Breast epithelium (tissue), 4 donors: Measurements from ENCODE around the gene NCK2. TPM values are rescaled to one million over a fixed set of nuclear protein-coding genes. Genes with fewer than 3 reads are reported as not detected.
A peak's percentile ranks its signal among the peaks of the same experiment; 100 is the strongest.

Experiments used
- DNase-seq, 2 donors: peaks; one replicate each; pipeline ENCODE4 v3.0.0-alpha.2; 2019; ENCODE audit warnings: low spot score in 2 of 2
- H3K27ac ChIP-seq, 2 donors: fragments of 200-600 bp; sonication (generic) in 1 of 2; one replicate each; pipeline ENCODE4 v1.5.1; 2016 to 2019; ENCODE audit warnings: mild to moderate bottlenecking in 1 of 2
- H3K27me3 ChIP-seq, 2 donors: fragments of 200-600 bp; sonication (generic) in 1 of 2; one replicate each; pipeline versions ENCODE4 v1.5.1 to v1.6.0; 2017 to 2019; ENCODE audit warnings: control low read depth in 1 of 2, mild to moderate bottlenecking in 1 of 2
- H3K36me3 ChIP-seq: fragments of 200-600 bp; one replicate; pipeline ENCODE4 v1.5.1; 2019
- H3K4me1 ChIP-seq, 2 donors: fragments of 200-600 bp; sonication (generic); one replicate each; pipeline ENCODE4 v1.5.1; 2016 to 2019; ENCODE audit warnings: control low read depth in 1 of 2
- H3K4me3 ChIP-seq, 3 donors: fragments of 200-600 bp; sonication (generic); 1 replicate in 2 of 3; 2 replicates in 1 of 3; pipeline ENCODE4 v1.5.1; 2016 to 2019; ENCODE audit warnings: mild to moderate bottlenecking in 3 of 3, moderate library complexity in 2 of 3
- H3K9me3 ChIP-seq, 2 donors: fragments of 200-600 bp; sonication (generic) in 1 of 2; one replicate each; pipeline ENCODE4 v1.5.1; 2016 to 2019; ENCODE audit warnings: control low read depth in 1 of 2
- CTCF ChIP-seq, 3 donors: fragments of 450-650 bp; IDR thresholded peaks; one replicate each; pipeline ENCODE4 v1.5.1; 2016 to 2017; ENCODE audit warnings: antibody characterized with exemption in 3 of 3, mild to moderate bottlenecking in 3 of 3, moderate library complexity in 3 of 3
- POLR2A ChIP-seq: fragments of 450-650 bp; IDR thresholded peaks from one replicate; pipeline ENCODE4 v1.6.1; 2016; ENCODE audit warnings: antibody characterized with exemption, mild to moderate bottlenecking, moderate library complexity
- POLR2AphosphoS5 ChIP-seq, 3 donors: sonication (generic); formaldehyde crosslinking; IDR thresholded peaks; one replicate each; pipeline ENCODE4 v1.6.1; 2017; ENCODE audit warnings: antibody characterized with exemption in 3 of 3
- intact Hi-C: fragments of 100-400 bp; cut with DNase I; formaldehyde crosslinking; loops from one replicate; pipeline ENCODE4 v1.15.1; 2023; ENCODE audit warnings: low total_unique reads
- total RNA-seq, 3 donors: library from RNA; depleted of rRNA; stranded (reverse); fragments of >200 nt; gene quantifications; one replicate each; pipeline ENCODE4 v1.1.0, GENCODE V29; 2016

The NCK2 gene
- total RNA-seq, 3 donors from 2014 or later = 42.0 to 54.3 (median 46.9) TPM

DNA sequence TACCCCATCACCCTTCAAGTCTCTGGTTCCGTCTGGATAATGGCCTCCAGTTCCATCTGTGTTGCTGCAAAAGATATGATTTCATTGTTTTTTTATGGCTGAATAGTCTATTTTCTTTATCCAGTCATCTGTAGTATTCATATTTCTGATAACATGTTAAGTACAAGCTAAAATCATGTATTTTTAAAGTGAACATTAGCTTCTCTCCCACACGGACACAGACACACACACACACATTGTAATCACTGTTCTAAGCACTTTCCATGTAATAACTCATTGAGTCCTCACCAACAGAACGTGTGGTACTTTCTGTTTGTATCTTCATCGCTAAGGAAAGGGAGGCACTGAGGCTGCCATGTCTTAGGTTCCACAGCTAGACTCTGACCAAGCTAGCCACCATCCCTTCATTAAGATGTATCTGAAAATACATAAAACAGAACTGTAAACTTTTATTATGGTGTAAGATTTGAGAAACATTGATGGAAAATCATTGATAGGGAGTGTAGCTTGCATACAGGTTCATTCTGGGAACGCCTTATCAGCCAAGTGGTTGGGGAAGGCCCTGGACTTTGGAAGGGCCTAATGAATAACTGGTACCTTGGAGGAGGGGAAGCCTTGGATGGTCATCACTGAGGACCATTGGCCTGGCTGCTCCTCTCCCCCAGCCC lies 8.1 kb downstream of the NCK2 start:
- intact Hi-C loops = no loop called here
- no peaks in the 10 kb centered on the region for H3K27me3 ChIP-seq
- H3K27ac ChIP-seq = no peak overlapping the region
- no peak for DNase-seq
- TF ChIP-seq POLR2AphosphoS5 (IDR thresholded peaks at IDR 0.05) (no peak), CTCF (IDR thresholded peaks at IDR 0.05) (no peak), POLR2A (no peak)
- no peaks in the 10 kb centered on the region for H3K9me3 ChIP-seq
- H3K4me3 ChIP-seq = no peak overlapping the region
- H3K36me3 ChIP-seq = no peaks in the 10 kb centered on the region
- peaks cover 3 to 9% of the 10 kb centered on the region in 2 donors for H3K4me1 ChIP-seq

DNA sequence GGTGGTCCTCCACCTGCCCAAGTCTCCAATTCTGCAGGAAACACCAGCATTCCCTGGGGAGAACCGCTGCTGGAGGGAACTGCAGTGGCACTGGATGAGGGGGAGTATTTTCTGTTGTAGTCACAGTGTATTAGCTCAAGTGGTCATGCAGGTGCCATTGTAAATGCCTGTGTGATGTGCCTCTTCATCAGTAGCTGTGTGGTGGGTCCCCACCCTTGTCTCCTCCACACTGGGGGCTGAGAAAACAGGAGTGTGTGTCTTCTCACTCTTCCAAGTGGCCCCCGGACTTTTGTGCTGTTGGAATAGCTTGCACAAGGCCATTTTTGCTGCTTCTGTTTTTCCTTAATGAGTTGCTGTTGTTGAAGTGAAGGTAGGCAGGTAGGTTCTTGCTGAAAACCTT lies 8.7 kb downstream of the NCK2 start:
- intact Hi-C loops = no loop called here
- Histone ChIP-seq H3K27ac (no peak overlapping the region), H3K4me3 (no peak overlapping the region), H3K27me3 (no peaks in the 10 kb centered on the region), H3K9me3 (no peaks in the 10 kb centered on the region), H3K36me3 (no peaks in the 10 kb centered on the region), H3K4me1 (peaks cover 3 to 9% of the 10 kb centered on the region in 2 donors)
- TF ChIP-seq CTCF (IDR thresholded peaks at IDR 0.05) = no peak
- TF ChIP-seq POLR2AphosphoS5 (IDR thresholded peaks at IDR 0.05) = no peak
- TF ChIP-seq POLR2A = no peak
- no peak for DNase-seq

DNA sequence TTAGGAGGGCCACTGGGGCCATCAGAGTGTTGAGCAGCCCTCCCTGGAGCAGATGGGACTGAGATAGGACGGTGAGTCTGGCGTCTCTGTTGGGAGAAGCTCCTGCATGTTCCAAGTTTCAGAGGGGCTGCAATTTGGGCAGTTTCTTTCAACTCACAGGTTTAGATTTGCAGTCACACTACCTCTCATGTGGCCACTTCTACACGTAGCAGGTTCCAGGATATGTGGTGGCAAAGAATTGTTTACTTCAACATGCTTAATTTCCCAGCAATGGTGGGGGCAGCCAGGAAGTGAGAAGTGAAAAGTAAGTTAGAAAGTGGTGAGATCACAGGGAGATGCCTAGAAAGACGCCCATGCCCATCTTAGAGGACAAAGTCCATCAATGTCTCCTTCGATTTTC lies 9.3 kb downstream of the NCK2 start:
- Histone ChIP-seq H3K9me3 (no peaks in the 10 kb centered on the region), H3K27me3 (no peaks in the 10 kb centered on the region), H3K4me1 (peaks cover 3 to 9% of the 10 kb centered on the region in 2 donors), H3K27ac (peak overlapping the region in 1 of 2 donors; percentile 40), H3K36me3 (no peaks in the 10 kb centered on the region), H3K4me3 (no peak overlapping the region)
- TF ChIP-seq POLR2A = no peak
- TF ChIP-seq CTCF (IDR thresholded peaks at IDR 0.05) = no peak
- DNase-seq = no peak
- intact Hi-C loops = no loop called here

- Histone ChIP-seq H3K9me3 (no peaks in the 10 kb centered on the region), H3K4me3 (no peak overlapping the region), H3K27me3 (no peaks in the 10 kb centered on the region), H3K36me3 (no peaks in the 10 kb centered on the region), H3K4me1 (peaks cover 3 to 9% of the 10 kb centered on the region in 2 donors), H3K27ac (no peak overlapping the region)
- TF ChIP-seq POLR2A (no peak), POLR2AphosphoS5 (IDR thresholded peaks at IDR 0.05) (no peak), CTCF (IDR thresholded peaks at IDR 0.05) (no peak)
- intact Hi-C loops = no loop called here
- no peak for DNase-seq
Measured at GRCh38 chr2:105754994-105755393, 10.3 kb downstream of the NCK2 start.

DNA sequence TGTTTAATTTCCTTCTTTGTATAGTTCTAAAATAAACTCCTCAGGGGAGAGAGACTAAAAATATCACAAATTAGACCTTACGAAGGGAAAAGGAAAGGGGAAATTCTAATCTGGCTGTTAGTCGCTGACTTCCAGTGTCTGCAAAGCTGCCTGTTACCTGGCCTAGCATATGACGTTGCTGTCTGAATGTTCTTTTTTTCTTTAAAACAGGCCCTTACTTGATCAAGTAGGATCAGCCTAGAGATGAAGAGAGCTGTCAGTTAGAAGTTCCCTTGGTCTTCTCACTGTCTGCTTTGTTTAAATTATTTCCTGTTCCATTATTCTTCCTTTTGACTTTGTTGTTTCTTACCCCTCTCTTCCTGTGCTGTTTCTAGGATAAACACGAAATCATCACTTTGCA lies 11.2 kb downstream of the NCK2 start:
- no peak for DNase-seq
- TF ChIP-seq POLR2A = no peak
- TF ChIP-seq CTCF (IDR thresholded peaks at IDR 0.05) = no peak
- TF ChIP-seq POLR2AphosphoS5 (IDR thresholded peaks at IDR 0.05) = no peak
- H3K4me3 ChIP-seq = no peak overlapping the region
- intact Hi-C loops = no loop called here
- no peak overlapping the region for H3K27ac ChIP-seq
- H3K27me3 ChIP-seq = no peaks in the 10 kb centered on the region
- H3K36me3 ChIP-seq = no peaks in the 10 kb centered on the region
- no peaks in the 10 kb centered on the region for H3K9me3 ChIP-seq
- H3K4me1 ChIP-seq = peaks cover 3 to 9% of the 10 kb centered on the region in 2 donors
